H1 (cell line): Measurements from ENCODE around the gene C1QL1. TPM values are rescaled to one million over a fixed set of nuclear protein-coding genes. Genes with fewer than 3 reads are reported as not detected.

Experiments used
- CTCF ChIA-PET: fragments of 300-600 bp; sonication (Branson Sonifier 250); formaldehyde crosslinking; loops from one replicate; lab custom pipeline; 2021; ENCODE audit not compliant: partially characterized antibody; lab: Charles Lee
- POLR2A ChIA-PET: fragments of 300-600 bp; sonication (Branson Sonifier 250); formaldehyde crosslinking; loops from one replicate; lab custom pipeline; 2021; ENCODE audit warnings: inconsistent platforms; ENCODE audit not compliant: partially characterized antibody; lab: Charles Lee
- DNase-seq, 2 experiments: peaks; one replicate each; pipeline versions ENCODE4 v3.0.0 to v3.0.0-alpha.2; 2010 to 2022; ENCODE audit warnings: low spot score in 2 of 2, low read depth in 1 of 2, mixed read lengths in 1 of 2
- FAIRE-seq: peaks from 2 replicates; lab custom pipeline; 2011; peaks lifted over from hg19 to GRCh38; lab: Jason Lieb, UNC
- H2AFZ ChIP-seq: 2 replicates; pipeline ENCODE4 v1.8.1; 2012; ENCODE audit warnings: low read length, inconsistent platforms
- H2AK5ac ChIP-seq: 2 replicates; pipeline ENCODE4 v1.6.1; 2013; ENCODE audit warnings: low read depth, low read length
- H2BK120ac ChIP-seq: replicated peaks from 2 replicates; pipeline ENCODE3; 2013; ENCODE audit warnings: low read depth, low read length, inconsistent platforms
- H2BK12ac ChIP-seq: 2 replicates; pipeline ENCODE4 v1.6.1; 2013; ENCODE audit warnings: low read depth, low read length
- H2BK15ac ChIP-seq: 2 replicates; pipeline ENCODE4 v1.6.1; 2013; ENCODE audit warnings: low read length
- H2BK20ac ChIP-seq: 2 replicates; pipeline ENCODE4 v1.6.1; 2013; ENCODE audit warnings: low read length
- H2BK5ac ChIP-seq: 2 replicates; pipeline ENCODE4 v1.6.1; 2013; ENCODE audit warnings: low read depth, low read length
- H3K14ac ChIP-seq: 2 replicates; pipeline ENCODE4 v1.6.1; 2013; ENCODE audit warnings: inconsistent platforms; ENCODE audit not compliant: insufficient read length
- H3K18ac ChIP-seq: 2 replicates; pipeline ENCODE4 v1.6.1; 2013; ENCODE audit warnings: low read length; ENCODE audit errors: extremely low read depth
- H3K23ac ChIP-seq: 2 replicates; pipeline ENCODE4 v1.6.1; 2013; ENCODE audit warnings: inconsistent platforms; ENCODE audit not compliant: insufficient read length
- H3K23me2 ChIP-seq: 2 replicates; pipeline ENCODE4 v1.6.1; 2013; ENCODE audit warnings: low read depth, low read length
- H3K27ac ChIP-seq: 2 replicates; pipeline ENCODE4 v1.6.1; 2011; ENCODE audit warnings: low read depth, low read length, inconsistent platforms
- H3K27me3 ChIP-seq, 4 experiments: replicated peaks in 1 of 4; 1 replicate in 1 of 4; 2 replicates in 3 of 4; pipeline versions ENCODE4 v1.6.1 to v1.8.1; 2011 to 2013; ENCODE audit warnings: low read length in 3 of 4, mild to moderate bottlenecking in 3 of 4, inconsistent platforms in 2 of 4, mixed read lengths in 2 of 4, moderate library complexity in 1 of 4; ENCODE audit not compliant: control insufficient read depth in 3 of 4, insufficient read depth in 3 of 4; ENCODE audit errors: extremely low read depth in 1 of 4
- H3K36me3 ChIP-seq, 4 experiments: 2 replicates each; pipeline versions ENCODE4 v1.6.1 to v1.8.1; 2011 to 2013; ENCODE audit warnings: mild to moderate bottlenecking in 4 of 4, low read length in 3 of 4, moderate library complexity in 2 of 4, control low read depth in 1 of 4, inconsistent platforms in 1 of 4; ENCODE audit not compliant: insufficient read depth in 4 of 4, control insufficient read depth in 2 of 4
- H3K4ac ChIP-seq: replicated peaks from 2 replicates; pipeline ENCODE3; 2013; ENCODE audit warnings: low read length, low read depth, mixed read lengths, inconsistent platforms; ENCODE audit not compliant: insufficient read length
- H3K4me1 ChIP-seq, 4 experiments: replicated peaks in 1 of 4; 1 replicate in 1 of 4; 2 replicates in 3 of 4; pipeline versions ENCODE4 v1.6.1 to v1.8.1; 2011 to 2013; ENCODE audit warnings: low read length in 3 of 4, inconsistent platforms in 2 of 4, mixed read lengths in 1 of 4; ENCODE audit not compliant: insufficient read depth in 4 of 4, control insufficient read depth in 3 of 4
- H3K4me2 ChIP-seq, 2 experiments: 2 replicates each; pipeline versions ENCODE4 v1.6.1 to v1.8.1; 2011 to 2013; ENCODE audit warnings: low read depth in 2 of 2, low read length in 2 of 2, control low read depth in 1 of 2, inconsistent platforms in 1 of 2, mild to moderate bottlenecking in 1 of 2; ENCODE audit not compliant: insufficient read depth in 1 of 2
- H3K4me3 ChIP-seq, 4 experiments: fragments of 200-600, 300-600 bp in 1 of 4; sonication (generic), shearing (Covaris generic), sonication (Bioruptor Twin) in 1 of 4; 2 replicates each; pipeline versions ENCODE4 v1.5.1 to v1.8.1; 2011 to 2016; ENCODE audit warnings: low read length in 4 of 4, low read depth in 3 of 4, control low read depth in 2 of 4, inconsistent platforms in 2 of 4, mild to moderate bottlenecking in 2 of 4, mixed read lengths in 1 of 4, moderate library complexity in 1 of 4; ENCODE audit not compliant: insufficient read depth in 2 of 4; ENCODE audit errors: extremely low read depth in 1 of 4
- H3K56ac ChIP-seq: replicated peaks from 2 replicates; pipeline ENCODE3; 2013; ENCODE audit warnings: low read depth, mild to moderate bottlenecking, mixed read lengths, low read length, inconsistent platforms; ENCODE audit not compliant: insufficient read length
- H3K79me1 ChIP-seq: 2 replicates; pipeline ENCODE4 v1.6.1; 2013; ENCODE audit warnings: low read depth, low read length, control low read depth
- H3K79me2 ChIP-seq, 2 experiments: 2 replicates each; pipeline versions ENCODE4 v1.6.1 to v1.8.1; 2012 to 2013; ENCODE audit warnings: low read length in 2 of 2, mild to moderate bottlenecking in 2 of 2, inconsistent platforms in 1 of 2; ENCODE audit not compliant: insufficient read depth in 2 of 2, control insufficient read depth in 1 of 2
- H3K9ac ChIP-seq, 4 experiments: replicated peaks in 1 of 4; 1 replicate in 1 of 4; 2 replicates in 3 of 4; pipeline versions ENCODE4 v1.6.1 to v1.8.1; 2011 to 2013; ENCODE audit warnings: low read depth in 3 of 4, low read length in 3 of 4, control low read depth in 2 of 4, mild to moderate bottlenecking in 2 of 4, moderate library complexity in 2 of 4, inconsistent platforms in 1 of 4; ENCODE audit errors: extremely low read depth in 1 of 4
- H3K9me3 ChIP-seq, 2 experiments: 2 replicates each; pipeline versions ENCODE4 v1.6.1 to v1.8.1; 2012 to 2013; ENCODE audit warnings: mild to moderate bottlenecking in 2 of 2, moderate library complexity in 2 of 2, control low read depth in 1 of 2, inconsistent platforms in 1 of 2, low read depth in 1 of 2, low read length in 1 of 2, mixed read lengths in 1 of 2; ENCODE audit not compliant: insufficient read depth in 2 of 2
- H4K20me1 ChIP-seq, 2 experiments: replicated peaks in 1 of 2; 2 replicates each; pipeline versions ENCODE3 to v1.8.1; 2011 to 2013; ENCODE audit warnings: inconsistent platforms in 2 of 2, low read length in 2 of 2, mild to moderate bottlenecking in 1 of 2; ENCODE audit not compliant: insufficient read depth in 2 of 2, control insufficient read depth in 1 of 2
- H4K5ac ChIP-seq: 2 replicates; pipeline ENCODE4 v1.6.1; 2013; ENCODE audit warnings: low read length, low read depth, mixed read lengths, inconsistent platforms; ENCODE audit not compliant: insufficient read length
- H4K8ac ChIP-seq: 2 replicates; pipeline ENCODE4 v1.8.0; 2013; ENCODE audit warnings: mild to moderate bottlenecking, moderate library complexity, low read length, inconsistent platforms; ENCODE audit not compliant: insufficient read depth; ENCODE audit errors: extremely low read depth
- H4K91ac ChIP-seq: replicated peaks from 2 replicates; pipeline ENCODE3; 2013; ENCODE audit warnings: low read length, mixed read lengths, inconsistent platforms; ENCODE audit not compliant: insufficient read length
- JUN ChIP-seq: IDR thresholded peaks from 2 replicates; pipeline ENCODE4 v1.6.1; 2011; ENCODE audit warnings: low read depth, mild to moderate bottlenecking, improper control_type of control experiment, low read length
- KDM4A ChIP-seq: IDR thresholded peaks from one replicate; pipeline ENCODE4 v1.7.1; 2012; ENCODE audit warnings: low read depth, mild to moderate bottlenecking, moderate library complexity, low read length, inconsistent platforms; ENCODE audit not compliant: severe bottlenecking
- POLR2AphosphoS5 ChIP-seq: IDR thresholded peaks from 2 replicates; pipeline ENCODE4 v1.6.1; 2011; ENCODE audit warnings: low read depth, low read length
- WGBS, 2 experiments: shearing (Covaris generic) in 1 of 2; methylation state at CpG; one replicate each; pipeline versions ENCODE4 v1.1.6 to v1.1.7; 2013 to 2015; ENCODE audit warnings: low lambda C conversion rate in 2 of 2, mixed read lengths in 2 of 2, inconsistent platforms in 1 of 2, low coverage in 1 of 2, missing lambda C conversion rate in 1 of 2; ENCODE audit not compliant: insufficient replicate concordance in 2 of 2, insufficient coverage in 1 of 2, insufficient read length in 1 of 2; ENCODE audit errors: extremely low coverage in 1 of 2, missing lambda C conversion rate in 1 of 2; 5-methylcytosine and 5-hydroxymethylcytosine counted together
- polyA plus RNA-seq, 7 experiments: library from polyadenylated mRNA; depleted of rRNA in 3 of 7; stranded (reverse) in 5 of 7; unstranded in 2 of 7; fragments of >200 nt in 5 of 7; fragments of 200-250 nt in 2 of 7; gene quantifications; 1 replicate in 5 of 7; 2 replicates in 1 of 7; 4 replicates in 1 of 7; pipeline versions ENCODE4 v1.2.1 to v1.2.3, GENCODE V29; 2011 to 2013; ENCODE audit warnings: missing spikeins in 2 of 7, mixed read lengths in 2 of 7
- total RNA-seq: library from RNA; stranded (reverse); fragmentation: NEBNext Ultra II Directional; extraction: Animal tissue kit (Norgen Biotek cat#: 25700); gene quantifications from 2 replicates; pipeline ENCODE4 v1.2.1, GENCODE V29; 2021
- TF ChIP-seq, protein P1 (sequence below): IDR thresholded peaks from 2 replicates; pipeline ENCODE4 v1.6.1; 2012; ENCODE audit warnings: inconsistent platforms

Gene C1QL1
- total and polyA plus RNA-seq, 2 of the 8 experiments (the other 6 are each of a cell fraction or from before 2014, with no cell fraction given) = 7.6 to 10.5 TPM

DNA sequence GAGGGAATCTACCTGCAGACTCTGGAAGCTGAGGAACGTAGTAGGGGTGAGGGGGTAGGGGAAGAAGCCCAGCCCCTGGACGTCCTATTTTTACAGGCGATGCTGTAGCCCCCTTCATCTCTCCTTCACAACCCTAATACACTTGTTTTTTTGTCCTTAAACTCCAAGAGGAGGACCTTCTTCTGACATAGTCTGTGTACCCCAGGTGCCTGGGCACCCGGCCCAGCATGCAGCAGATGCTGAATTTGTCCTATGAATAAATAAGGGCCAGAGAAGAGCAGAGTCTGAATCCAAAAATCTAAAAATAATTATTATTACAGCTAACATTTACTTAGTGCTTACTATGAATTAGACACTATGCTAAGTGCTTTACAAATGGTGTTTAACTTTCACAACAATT lies 25.6 kb downstream of the C1QL1 start:
- no peak overlapping the region for H4K91ac ChIP-seq
- H2BK15ac ChIP-seq = no peak overlapping the region
- peaks cover 0 to 9% (median 4%) of the 10 kb centered on the region in 4 experiments; a peak in 2 of 8 replicates for H3K36me3 ChIP-seq
- H3K27ac ChIP-seq = no peak overlapping the region
- H3K27me3 ChIP-seq = no peaks in the 10 kb centered on the region
- 0 out of 7 replicates have a peak, but pooled peaks cover 0 to 2% (median 0%) of the 10 kb centered on the region in 4 experiments for H3K4me1 ChIP-seq
- no peak overlapping the region for H3K14ac ChIP-seq
- H3K18ac ChIP-seq = no peak overlapping the region
- H2BK20ac ChIP-seq = no peak overlapping the region
- peaks cover 6 to 78% of the 10 kb centered on the region in 2 experiments for H3K79me2 ChIP-seq
- H2BK12ac ChIP-seq = no peak overlapping the region
- no peak overlapping the region for H3K4me3 ChIP-seq
- H3K79me1 ChIP-seq = peaks cover 6% of the 10 kb centered on the region; the same call in 1 of the 2 replicates
- H3K4me2 ChIP-seq = no peak overlapping the region
- no peak for DNase-seq
- no peaks in the 10 kb centered on the region for H3K9me3 ChIP-seq
- POLR2A ChIA-PET = interaction anchor here (1.0 to 5.0 kb wide), 3 partner anchors 20 to 44 kb away, joined by 3 to 25 read pairs (median 3); partner anchors contain the start of gene EFTUD2
- peaks cover 4% of the 10 kb centered on the region in 2 experiments for H4K20me1 ChIP-seq
- H3K4ac ChIP-seq = no peak overlapping the region
- no peak for FAIRE-seq
- H4K5ac ChIP-seq = no peak overlapping the region
- H3K56ac ChIP-seq = no peak overlapping the region
- no peaks in the 10 kb centered on the region for H3K23me2 ChIP-seq
- H2AK5ac ChIP-seq = no peak overlapping the region
- H2BK5ac ChIP-seq = no peak overlapping the region
- WGBS, 2 experiments = 94% methylated on average over 4 of the region's 4 CpGs; no CpG with 5 or more reads in 1 of the 2 experiments
- H4K8ac ChIP-seq = no peak overlapping the region
- TF ChIP-seq, protein P1, sequence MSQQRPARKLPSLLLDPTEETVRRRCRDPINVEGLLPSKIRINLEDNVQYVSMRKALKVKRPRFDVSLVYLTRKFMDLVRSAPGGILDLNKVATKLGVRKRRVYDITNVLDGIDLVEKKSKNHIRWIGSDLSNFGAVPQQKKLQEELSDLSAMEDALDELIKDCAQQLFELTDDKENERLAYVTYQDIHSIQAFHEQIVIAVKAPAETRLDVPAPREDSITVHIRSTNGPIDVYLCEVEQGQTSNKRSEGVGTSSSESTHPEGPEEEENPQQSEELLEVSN = no peak
- TF ChIP-seq KDM4A = no peak
- TF ChIP-seq POLR2AphosphoS5 = no peak
- TF ChIP-seq JUN = no peak
- H3K23ac ChIP-seq = no peak overlapping the region
- H2AFZ ChIP-seq = no peak overlapping the region
- CTCF ChIA-PET = interaction anchor here (0.6 to 3.0 kb wide), 7 partner anchors 10 to 165 kb away, joined by 3 to 13 read pairs (median 4); no protein-coding TSS in a partner anchor
- H3K9ac ChIP-seq = no peak overlapping the region
- H2BK120ac ChIP-seq = no peak overlapping the region
